Adipose tissue (tissue), 3 donors: ENCODE measurements around the gene SGPL1. TPM values are rescaled to one million over a fixed set of nuclear protein-coding genes. Genes with fewer than 3 reads are reported as not detected.
"Not testable (repeated sequence)": the region's sequence is repeated elsewhere in the genome, so short reads cannot be mapped to it uniquely, and the experiment has no call there.

Experiments
- H3K27ac ChIP-seq: one replicate; pipeline ENCODE4 v1.5.1; 2013; ENCODE audit warnings: low read depth, low read length
- WGBS, 3 donors: extraction: QIAGEN DNeasy Blood & Tissue Kit; methylation state at CpG; one replicate each; pipeline ENCODE4 v1.1.7; 2013; 5-methylcytosine and 5-hydroxymethylcytosine counted together
- polyA plus RNA-seq, 3 donors: library from polyadenylated mRNA; stranded (reverse); fragments of 200-250 nt; gene quantifications; one replicate each; pipeline ENCODE4 v1.2.3, GENCODE V29; 2013
- donor health status: healthy with polysubstance abuse.
- donor health status: Bipolar disorder and iron deficiency.
- donor health status: healthy.

The SGPL1 gene
- polyA plus RNA-seq, 3 donors, result 7.3 to 10.9 (median 10.7) TPM

GRCh38 chr10:70853038-70853437, 37.3 kb downstream of the SGPL1 start:
- no peak overlapping the region for H3K27ac ChIP-seq
- 76 to 92% (median 90%) methylated on average over 4 of the region's 4 CpGs for WGBS, 3 donors

GRCh38 chr10:70853457-70853856, 37.7 kb downstream of the SGPL1 start:
- 80 to 100% (median 84%) methylated on average over 1 of the region's 1 CpG for WGBS, 3 donors
- no peak overlapping the region for H3K27ac ChIP-seq

GRCh38 chr10:70856454-70856853, 40.7 kb downstream of the SGPL1 start:
- no peak overlapping the region for H3K27ac ChIP-seq
- 53 to 76% (median 69%) methylated on average over 2 of the region's 2 CpGs for WGBS, 3 donors

GRCh38 chr10:70858759-70859158, 43.0 kb downstream of the SGPL1 start:
- WGBS, 3 donors, result 50 to 90% (median 83%) methylated on average over 5 of the region's 5 CpGs
- no peak overlapping the region for H3K27ac ChIP-seq

GRCh38 chr10:70861495-70862197, 45.9 kb downstream of the SGPL1 start:
- not testable (repeated sequence) for H3K27ac ChIP-seq
- 96 to 99% (median 98%) methylated on average over 38 to 41 of the region's 42 CpGs for WGBS, 3 donors

GRCh38 chr10:70863470-70864160, 47.9 kb downstream of the SGPL1 start:
- no peak overlapping the region for H3K27ac ChIP-seq

GRCh38 chr10:70864935-70865334, 49.2 kb downstream of the SGPL1 start:
- no peak overlapping the region for H3K27ac ChIP-seq
- 88 to 97% (median 94%) methylated on average over 1 of the region's 1 CpG for WGBS, 3 donors

- WGBS, 3 donors, result 43 to 56% (median 53%) methylated on average over 4 of the region's 4 CpGs
- no peak overlapping the region for H3K27ac ChIP-seq
These were observed 50.7 kb downstream of the SGPL1 start for GRCh38 chr10:70866424-70866823.

- WGBS, 3 donors, result 91 to 97% (median 96%) methylated on average over 7 of the region's 7 CpGs
- H3K27ac ChIP-seq, result no peak overlapping the region
These were observed 56.5 kb downstream of the SGPL1 start for GRCh38 chr10:70872291-70872690.

GRCh38 chr10:70874061-70874460, 58.3 kb downstream of the SGPL1 start:
- no peak overlapping the region for H3K27ac ChIP-seq
- 83 to 92% (median 92%) methylated on average over 7 of the region's 7 CpGs for WGBS, 3 donors

- WGBS, 3 donors, result 27 to 70% (median 36%) methylated on average over 1 of the region's 1 CpG
- H3K27ac ChIP-seq, result no peak overlapping the region
These were observed 63.5 kb downstream of the SGPL1 start for GRCh38 chr10:70879207-70879606.

- WGBS, 3 donors, result 6 to 9% (median 8%) methylated on average over 4 of the region's 4 CpGs
- H3K27ac ChIP-seq, result no peak overlapping the region
These were observed 64.4 kb downstream of the SGPL1 start for GRCh38 chr10:70880077-70880534.

GRCh38 chr10:70884741-70885140, 69.0 kb downstream of the SGPL1 start:
- WGBS, 3 donors, result 98 to 100% (median 100%) methylated on average over 1 of the region's 1 CpG
- no peak overlapping the region for H3K27ac ChIP-seq

- no peak overlapping the region for H3K27ac ChIP-seq
- 65 to 73% (median 72%) methylated on average over 4 of the region's 4 CpGs for WGBS, 3 donors
These were observed 69.7 kb downstream of the SGPL1 start for GRCh38 chr10:70885481-70885880.

- 63 to 71% (median 65%) methylated on average over 18 of the region's 18 CpGs for WGBS, 3 donors
- no peak overlapping the region for H3K27ac ChIP-seq
These were observed 70.5 kb downstream of the SGPL1 start for GRCh38 chr10:70885931-70886903.

GRCh38 chr10:70886921-70887665, 71.3 kb downstream of the SGPL1 start:
- 47 to 80% (median 71%) methylated on average over 11 to 12 of the region's 12 CpGs for WGBS, 3 donors
- H3K27ac ChIP-seq, result no peak overlapping the region

GRCh38 chr10:70887804-70888800, 72.4 kb downstream of the SGPL1 start, which contains the start of gene PCBD1:
PCBD1 (minus strand) TSS chr10:70888565; CDS start chr10:70888533, 32 bp downstream.
- whole genome bisulfite sequencing, 3 donors, result 0 to 1% (median 1%) methylated on average over 82 to 85 of the region's 85 CpGs
- peak within 1 kb of the TSS; percentile 61 for H3K27ac ChIP-seq
